Smooth muscle cell of bladder (primary cell): ENCODE data around the gene DNA2. TPM values are rescaled to one million over a fixed set of nuclear protein-coding genes. Genes with fewer than 3 reads are reported as not detected.

ENCODE experiments used
- total RNA-seq: library from RNA; depleted of rRNA; stranded (reverse); fragments of >200 nt; gene quantifications from 2 replicates; pipeline ENCODE4 v1.2.3, GENCODE V29; 2014

DNA2 gene, protein sequence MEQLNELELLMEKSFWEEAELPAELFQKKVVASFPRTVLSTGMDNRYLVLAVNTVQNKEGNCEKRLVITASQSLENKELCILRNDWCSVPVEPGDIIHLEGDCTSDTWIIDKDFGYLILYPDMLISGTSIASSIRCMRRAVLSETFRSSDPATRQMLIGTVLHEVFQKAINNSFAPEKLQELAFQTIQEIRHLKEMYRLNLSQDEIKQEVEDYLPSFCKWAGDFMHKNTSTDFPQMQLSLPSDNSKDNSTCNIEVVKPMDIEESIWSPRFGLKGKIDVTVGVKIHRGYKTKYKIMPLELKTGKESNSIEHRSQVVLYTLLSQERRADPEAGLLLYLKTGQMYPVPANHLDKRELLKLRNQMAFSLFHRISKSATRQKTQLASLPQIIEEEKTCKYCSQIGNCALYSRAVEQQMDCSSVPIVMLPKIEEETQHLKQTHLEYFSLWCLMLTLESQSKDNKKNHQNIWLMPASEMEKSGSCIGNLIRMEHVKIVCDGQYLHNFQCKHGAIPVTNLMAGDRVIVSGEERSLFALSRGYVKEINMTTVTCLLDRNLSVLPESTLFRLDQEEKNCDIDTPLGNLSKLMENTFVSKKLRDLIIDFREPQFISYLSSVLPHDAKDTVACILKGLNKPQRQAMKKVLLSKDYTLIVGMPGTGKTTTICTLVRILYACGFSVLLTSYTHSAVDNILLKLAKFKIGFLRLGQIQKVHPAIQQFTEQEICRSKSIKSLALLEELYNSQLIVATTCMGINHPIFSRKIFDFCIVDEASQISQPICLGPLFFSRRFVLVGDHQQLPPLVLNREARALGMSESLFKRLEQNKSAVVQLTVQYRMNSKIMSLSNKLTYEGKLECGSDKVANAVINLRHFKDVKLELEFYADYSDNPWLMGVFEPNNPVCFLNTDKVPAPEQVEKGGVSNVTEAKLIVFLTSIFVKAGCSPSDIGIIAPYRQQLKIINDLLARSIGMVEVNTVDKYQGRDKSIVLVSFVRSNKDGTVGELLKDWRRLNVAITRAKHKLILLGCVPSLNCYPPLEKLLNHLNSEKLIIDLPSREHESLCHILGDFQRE
- total RNA-seq: 3.4 and 4.3 TPM in 2 replicates

DNA sequence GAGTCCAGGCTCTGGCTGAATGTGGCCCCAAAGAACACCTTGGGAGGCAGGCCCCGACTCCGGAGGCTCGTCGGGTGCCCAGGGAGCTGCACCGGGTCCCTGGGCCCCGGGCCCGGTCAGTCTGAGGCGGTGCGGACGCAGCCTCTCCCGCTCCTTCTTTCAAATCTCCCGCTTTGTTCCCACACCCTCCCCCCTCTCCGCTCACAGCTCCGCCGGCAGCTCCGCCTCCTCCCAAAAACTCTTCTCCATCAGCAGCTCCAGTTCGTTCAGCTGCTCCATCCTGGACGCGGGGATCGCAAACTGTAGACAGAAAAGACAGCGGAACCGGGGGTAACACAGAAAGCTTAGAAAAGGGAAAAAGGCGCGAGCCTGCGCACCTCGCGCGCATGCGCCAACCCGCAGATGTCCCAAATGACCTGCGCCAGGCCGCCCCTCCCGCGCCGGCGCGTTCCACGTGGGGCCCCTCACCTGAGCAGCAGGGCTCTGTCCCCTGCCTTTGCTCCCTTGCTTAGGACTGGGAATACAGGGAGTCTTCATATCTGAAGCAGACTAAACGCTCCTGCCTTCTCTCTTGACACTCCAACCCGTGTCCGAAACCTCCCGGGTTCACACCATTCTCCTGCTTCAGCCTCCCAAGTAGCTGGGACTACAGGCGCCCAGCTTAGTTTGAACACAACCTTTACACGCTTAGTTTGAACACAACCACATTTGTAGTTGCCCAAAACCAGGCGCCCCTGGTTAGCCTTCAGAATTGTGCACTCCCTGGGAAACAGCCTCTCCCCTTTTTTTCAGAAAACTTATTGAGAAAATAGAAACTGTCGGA, at the start of gene DNA2:
Gene DNA2, minus strand, starts transcription at position 388 of the 823 bp plus-strand sequence. Its CDS starts 109 bp downstream, at position 279.

GRCh38 chr10:68406815-68407548, 64.8 kb downstream of the DNA2 start, which contains the start of gene RUFY2:
Gene RUFY2 (minus strand): TSS chr10:68407277. CDS start chr10:68407189, 88 bp downstream.

Other genes with a start within 250 kb of the DNA2 start
- 0.09 TPM in 1 of 2 replicates, not detected in the other for gene ATOH7, start 239.9 kb downstream of the DNA2 start, total RNA-seq
- gene HNRNPH3, start 139.9 kb downstream of the DNA2 start, total RNA-seq: 15.9 and 16.6 TPM in 2 replicates
- gene PBLD, start 139.0 kb downstream of the DNA2 start, total RNA-seq: 3.4 and 6.7 TPM in 2 replicates
- gene RUFY2, start 64.7 kb downstream of the DNA2 start, total RNA-seq: 16.1 and 17.9 TPM in 2 replicates
- 14.6 and 27.8 TPM in 2 replicates for gene SLC25A16, start 55.5 kb upstream of the DNA2 start, total RNA-seq
- gene TET1, start 88.4 kb upstream of the DNA2 start, total RNA-seq: 2.1 and 3.6 TPM in 2 replicates
- gene CCAR1, start 249.3 kb upstream of the DNA2 start, total RNA-seq: 21.7 and 22.8 TPM in 2 replicates